ENCODE data around the gene ZNF792. TPM values are rescaled to one million over a fixed set of nuclear protein-coding genes. Genes with fewer than 3 reads are reported as not detected.
"Not testable (repeated sequence)": the region's sequence is repeated elsewhere in the genome, so short reads cannot be mapped to it uniquely, and the experiment has no call there.

ZNF792 gene
- total RNA-seq, 1 experiment from 2014 or later, result 4.1 TPM

GRCh38 chr19:34972163-34972705, 8.2 kb upstream of the ZNF792 start:
- no peak for DNase-seq (ENCODE audit: low read depth)

GRCh38 chr19:34970185-34970780, 6.3 kb upstream of the ZNF792 start:
- DNase-seq (ENCODE audit: low read depth), result not testable (repeated sequence)

GRCh38 chr19:34969721-34970120, 5.7 kb upstream of the ZNF792 start:
- DNase-seq (ENCODE audit: low read depth), result no peak

GRCh38 chr19:34967551-34967950, 3.5 kb upstream of the ZNF792 start:
- DNase-seq (ENCODE audit: low read depth), result no peak

- not testable (repeated sequence) for DNase-seq (ENCODE audit: low read depth)
Observed at GRCh38 chr19:34965505-34965904, 1.5 kb upstream of the ZNF792 start.

GRCh38 chr19:34964598-34964997, 569 bp upstream of the ZNF792 start:
- DNase-seq (ENCODE audit: low read depth), result no peak

- no peak for DNase-seq (ENCODE audit: low read depth)
Observed at GRCh38 chr19:34962687-34963572, 1.1 kb downstream of the ZNF792 start.

- no peak for DNase-seq (ENCODE audit: low read depth)
Observed at GRCh38 chr19:34961775-34962686, 2.0 kb downstream of the ZNF792 start.

- DNase-seq (ENCODE audit: low read depth), result no peak
Observed at GRCh38 chr19:34960940-34961679, 2.9 kb downstream of the ZNF792 start.

GRCh38 chr19:34960103-34960805, 3.8 kb downstream of the ZNF792 start:
- peak; percentile 96 for DNase-seq (ENCODE audit: low read depth)

GRCh38 chr19:34959021-34959420, 5.0 kb downstream of the ZNF792 start:
- no peak for DNase-seq (ENCODE audit: low read depth)

- DNase-seq (ENCODE audit: low read depth), result no peak
Observed at GRCh38 chr19:34957830-34958751, 5.9 kb downstream of the ZNF792 start.

- no peak for DNase-seq (ENCODE audit: low read depth)
Observed at GRCh38 chr19:34953092-34953491, 10.9 kb downstream of the ZNF792 start.

- no peak for DNase-seq (ENCODE audit: low read depth)
Observed at GRCh38 chr19:34943861-34944573, 20.0 kb downstream of the ZNF792 start.

GRCh38 chr19:34938886-34939285, 25.1 kb downstream of the ZNF792 start:
- DNase-seq (ENCODE audit: low read depth), result no peak

- no peak for DNase-seq (ENCODE audit: low read depth)
Observed at GRCh38 chr19:34936184-34936583, 27.8 kb downstream of the ZNF792 start.

- DNase-seq (ENCODE audit: low read depth), result no peak
Observed at GRCh38 chr19:34932494-34932893, 31.5 kb downstream of the ZNF792 start.

- peak; percentile 91 for DNase-seq (ENCODE audit: low read depth)
Observed at GRCh38 chr19:34926685-34927375, 37.2 kb downstream of the ZNF792 start, which contains the start of gene ZNF30. ZNF30 (plus strand) TSS chr19:34926903; CDS start chr19:34929948, 3,045 bp downstream.

Measured in LHCN-M2 (cell line).